ENCODE data around the gene ZBED4. TPM values are rescaled to one million over a fixed set of nuclear protein-coding genes. Genes with fewer than 3 reads are reported as not detected.

Gene ZBED4
- total RNA-seq, 2 donors from 2014 or later, result 18.3 to 30.7 TPM

DNA sequence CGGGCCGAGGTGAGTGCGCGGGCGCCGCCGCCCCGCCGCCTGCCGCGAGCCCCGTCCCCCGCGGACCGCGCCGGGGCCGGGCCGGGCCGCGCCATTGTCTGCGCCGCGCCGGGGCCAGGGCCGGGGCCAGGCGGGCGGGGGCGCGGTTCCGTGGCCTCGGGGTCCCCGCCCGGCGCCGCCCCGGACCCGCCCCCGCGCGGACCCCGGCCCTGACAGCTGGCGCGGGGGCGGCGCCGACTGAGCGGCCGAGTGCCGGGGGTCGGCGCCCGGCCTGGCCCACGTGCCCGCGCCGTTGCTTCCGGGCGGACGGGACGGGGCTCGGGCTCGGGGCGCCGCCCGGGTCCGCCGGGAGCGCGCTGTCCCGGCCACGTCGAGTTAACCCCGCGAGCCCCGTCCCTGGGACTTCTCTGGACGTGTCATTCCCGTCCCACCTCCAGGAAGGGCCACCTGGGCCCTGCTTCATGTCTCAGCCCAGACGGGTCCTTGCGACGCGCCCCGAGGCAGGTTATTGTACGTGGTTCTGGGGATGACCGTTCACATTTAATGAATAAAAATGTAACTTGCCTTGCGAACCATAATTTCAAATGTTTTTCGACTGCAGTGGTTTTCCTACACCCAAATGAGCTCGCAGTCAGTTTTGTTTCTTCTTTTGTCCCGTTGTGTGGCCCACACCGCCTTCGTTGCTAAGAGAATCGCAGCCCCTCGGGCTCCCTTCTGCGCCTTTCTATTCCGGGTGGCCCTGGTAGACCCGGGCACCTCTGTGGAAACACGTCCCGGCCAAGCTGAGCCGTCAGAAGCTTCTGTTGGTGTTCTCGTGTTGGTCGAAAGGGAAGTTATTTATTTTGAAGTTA, 562 bp downstream of the ZBED4 start:
- ATAC-seq (peak in 1 of 2 donors; percentile 15), DNase-seq (ENCODE audit: low spot score) (no peak)
- Mint-ChIP-seq H3K4me1 (ENCODE audit: low read depth in 2 of 2) (peaks cover 27 to 32% of the 10 kb centered on the region in 2 donors), H3K27me3 (peaks cover 13 to 17% of the 10 kb centered on the region in 2 donors), H3K4me3 (peak overlapping the region; percentile 96), H3K27ac (peak overlapping the region; percentile 77 to 94), H3K9me3 (no peaks in the 10 kb centered on the region), H3K36me3 (no peaks in the 10 kb centered on the region)

DNA sequence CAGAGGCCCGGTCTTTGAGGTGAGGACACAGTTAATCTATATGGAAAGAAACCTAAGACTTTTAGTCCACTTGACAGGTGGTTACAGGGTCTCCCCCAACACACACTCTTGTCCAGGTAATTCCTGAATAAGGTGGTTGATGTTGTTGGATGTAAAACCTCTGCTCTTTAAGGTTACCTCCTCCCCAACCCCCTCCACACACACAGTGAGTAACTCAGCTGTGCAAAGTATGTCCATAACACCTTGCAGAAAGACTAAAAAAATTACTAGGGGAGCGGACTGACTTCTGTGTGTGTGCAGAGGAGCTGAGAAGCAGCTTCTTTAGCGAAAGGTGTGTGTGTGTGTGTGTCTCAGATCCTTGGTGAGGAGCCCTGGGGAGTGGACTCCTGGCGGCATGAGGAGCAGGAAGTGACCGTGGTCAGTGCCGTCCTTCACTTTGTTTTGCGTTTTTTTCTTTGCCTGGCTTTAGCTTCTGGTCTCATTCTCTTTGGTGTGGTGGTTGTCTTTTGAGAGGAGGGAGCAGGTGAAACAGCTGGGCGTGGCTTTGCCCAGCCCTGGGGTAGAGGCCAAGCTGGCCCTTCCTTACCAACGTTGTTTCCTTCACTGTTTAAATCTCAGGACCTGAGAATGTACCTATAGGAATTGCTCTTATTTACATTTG, 1.7 kb downstream of the ZBED4 start:
- Mint-ChIP-seq H3K9me3 (no peaks in the 10 kb centered on the region), H3K36me3 (no peaks in the 10 kb centered on the region), H3K4me3 (peak overlapping the region; percentile 96), H3K4me1 (ENCODE audit: low read depth in 2 of 2) (peaks cover 27 to 32% of the 10 kb centered on the region in 2 donors), H3K27me3 (peaks cover 13 to 16% of the 10 kb centered on the region in 2 donors), H3K27ac (peak overlapping the region; percentile 77 to 94)
- no peak for ATAC-seq
- no peak for DNase-seq (ENCODE audit: low spot score)

DNA sequence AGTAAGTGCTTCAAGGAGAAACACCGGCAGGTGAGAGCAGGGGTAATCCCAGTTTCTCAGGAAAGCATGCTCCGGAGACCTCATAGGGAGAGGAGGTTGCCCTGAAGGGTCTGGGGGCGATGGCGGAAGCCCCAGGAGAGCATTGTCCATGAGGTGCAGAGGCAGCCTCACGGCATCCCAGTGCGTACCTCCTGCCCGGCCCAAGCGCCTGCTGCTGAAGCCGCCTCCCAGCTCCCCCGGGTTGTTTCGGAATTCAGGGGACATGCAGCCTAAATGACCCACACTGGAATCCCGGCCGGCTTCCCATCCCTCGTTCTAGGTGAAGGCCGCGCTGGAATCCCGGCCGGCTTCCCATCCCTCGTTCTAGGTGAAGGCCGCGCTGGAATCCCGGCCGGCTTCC, 2.7 kb downstream of the ZBED4 start:
- no peak for ATAC-seq

DNA sequence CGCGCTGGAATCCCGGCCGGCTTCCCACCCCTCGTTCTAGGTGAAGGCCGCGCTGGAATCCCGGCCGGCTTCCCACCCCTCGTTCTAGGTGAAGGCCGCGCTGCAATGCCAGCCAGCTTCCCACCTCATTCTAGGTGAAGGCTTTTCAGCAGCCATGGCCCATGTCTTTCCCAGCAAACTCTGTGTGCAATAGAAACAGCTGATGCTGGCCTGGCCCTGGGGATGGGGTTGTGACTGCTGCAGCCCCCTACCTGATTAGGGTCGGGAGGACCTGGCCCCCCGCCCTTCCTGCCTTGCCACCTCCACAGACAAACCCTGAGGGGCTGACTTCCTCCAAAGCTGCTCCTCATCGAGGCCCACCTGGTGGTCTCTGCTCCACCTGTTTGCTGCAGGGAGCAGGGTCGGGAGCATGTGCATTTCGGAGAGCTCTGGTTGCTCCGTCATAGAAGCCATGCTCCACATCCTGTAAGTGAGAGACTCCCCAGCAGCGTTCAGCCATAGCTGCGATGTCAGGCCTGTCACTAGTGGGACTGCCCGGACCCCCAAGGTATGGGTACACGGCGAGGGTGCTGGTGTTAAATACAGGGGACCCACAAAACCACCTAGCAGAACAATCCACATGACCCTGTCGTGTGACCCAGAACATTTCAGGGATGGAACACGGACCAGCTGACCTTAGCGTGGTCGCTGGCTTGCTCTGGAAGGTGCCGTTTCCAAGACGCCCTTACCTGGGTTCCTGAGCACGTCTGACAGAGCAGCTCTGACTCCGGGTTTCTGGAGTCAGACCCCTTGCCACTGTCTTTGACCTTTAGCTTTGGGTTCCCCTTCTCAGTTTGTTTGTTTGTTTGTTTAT, 3.3 kb downstream of the ZBED4 start:
- H3K27ac Mint-ChIP-seq, result no peak overlapping the region
- H3K27me3 Mint-ChIP-seq, result no peaks in the 10 kb centered on the region
- DNase-seq (ENCODE audit: low spot score), result no peak
- no peaks in the 10 kb centered on the region for H3K9me3 Mint-ChIP-seq
- no peak overlapping the region for H3K4me3 Mint-ChIP-seq
- H3K4me1 Mint-ChIP-seq (ENCODE audit: low read depth in 2 of 2), result peaks cover 25 to 32% of the 10 kb centered on the region in 2 donors
- ATAC-seq, result no peak
- no peaks in the 10 kb centered on the region for H3K36me3 Mint-ChIP-seq

More for the DNA sequence above, 2.7 kb downstream of the ZBED4 start:
- H3K4me1 Mint-ChIP-seq (ENCODE audit: low read depth in 2 of 2), result peaks cover 26 to 34% of the 10 kb centered on the region in 2 donors
- peak overlapping the region; percentile 96 for H3K4me3 Mint-ChIP-seq
- no peaks in the 10 kb centered on the region for H3K9me3 Mint-ChIP-seq
- no peak for DNase-seq (ENCODE audit: low spot score)
- H3K27ac Mint-ChIP-seq, result no peak overlapping the region
- no peaks in the 10 kb centered on the region for H3K36me3 Mint-ChIP-seq
- peaks cover 5 to 6% of the 10 kb centered on the region in 2 donors for H3K27me3 Mint-ChIP-seq

DNA sequence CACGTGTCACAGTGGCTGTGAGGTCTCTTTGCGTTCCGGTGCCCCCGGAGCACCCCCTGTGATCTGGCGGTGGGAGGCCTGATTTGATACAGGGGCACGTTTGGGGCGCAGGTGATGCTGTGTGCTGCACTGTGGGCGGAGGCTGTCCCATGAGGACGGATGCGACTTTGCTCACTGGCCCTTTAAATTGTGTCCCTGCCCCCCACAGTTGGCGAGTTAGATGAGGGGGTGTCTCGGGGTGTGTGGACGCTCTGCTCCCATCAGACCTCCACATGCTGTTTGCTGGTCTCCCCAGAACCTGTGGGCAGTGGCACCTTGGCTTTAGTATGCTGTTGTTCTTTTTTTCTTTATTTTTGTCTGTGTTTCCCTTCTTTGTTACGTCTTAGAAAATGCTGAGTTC, 5.2 kb downstream of the ZBED4 start:
- H3K27me3 Mint-ChIP-seq, result no peaks in the 10 kb centered on the region
- no peaks in the 10 kb centered on the region for H3K36me3 Mint-ChIP-seq

DNA sequence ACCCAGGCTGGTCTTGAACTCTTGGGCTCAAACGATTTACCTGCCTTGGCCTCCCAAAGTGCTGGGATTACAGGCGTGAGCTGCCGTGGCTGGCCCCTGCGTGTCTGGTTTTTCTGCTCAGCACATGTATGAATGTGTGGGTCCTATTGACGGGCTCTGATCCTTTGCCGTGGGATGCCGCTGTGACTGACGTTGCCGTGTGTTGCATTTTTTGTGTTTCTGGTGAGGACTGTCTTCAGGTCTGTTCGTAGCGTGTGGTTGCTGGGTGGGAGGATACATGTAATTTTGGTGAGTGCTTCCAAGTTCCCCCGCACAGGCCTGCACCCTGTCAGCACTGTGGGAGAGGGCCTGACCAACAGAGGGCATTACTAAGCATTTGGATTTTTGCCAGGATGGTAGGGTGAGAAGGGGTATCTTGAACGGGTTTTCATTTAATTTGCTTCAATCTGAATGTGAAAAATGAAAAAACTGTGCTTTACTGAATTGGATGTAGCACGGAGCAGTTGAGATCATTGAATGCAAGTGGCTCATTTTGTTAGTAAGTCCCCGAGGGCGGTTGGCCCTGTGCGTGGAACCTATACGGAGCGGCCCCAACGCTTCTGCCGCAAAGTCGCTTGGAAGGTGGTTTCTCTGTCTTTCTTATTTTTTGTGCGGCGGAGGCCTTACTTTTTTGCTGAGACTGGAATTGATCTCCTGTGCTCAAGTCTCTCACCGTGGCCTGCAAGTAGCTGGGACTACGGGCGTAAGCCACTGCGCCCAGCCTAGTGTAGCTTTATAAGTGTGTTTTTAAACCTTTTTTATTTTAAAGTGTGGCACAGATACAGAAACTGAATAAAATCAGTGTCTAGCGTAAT, 8.2 kb downstream of the ZBED4 start:
- H3K4me3 Mint-ChIP-seq, result no peak overlapping the region
- H3K27me3 Mint-ChIP-seq, result no peaks in the 10 kb centered on the region
- ATAC-seq (no peak), DNase-seq (ENCODE audit: low spot score) (no peak)
- H3K9me3 Mint-ChIP-seq, result no peaks in the 10 kb centered on the region
- peaks cover 13% of the 10 kb centered on the region for H3K36me3 Mint-ChIP-seq
- peaks cover 30 to 38% of the 10 kb centered on the region in 2 donors for H3K4me1 Mint-ChIP-seq (ENCODE audit: low read depth in 2 of 2)
- no peak overlapping the region for H3K27ac Mint-ChIP-seq

More for the DNA sequence above, 5.2 kb downstream of the ZBED4 start:
- Mint-ChIP-seq H3K4me1 (ENCODE audit: low read depth in 2 of 2) (peaks cover 31 to 36% of the 10 kb centered on the region in 2 donors), H3K4me3 (no peak overlapping the region), H3K27ac (no peak overlapping the region), H3K9me3 (no peaks in the 10 kb centered on the region)
- ATAC-seq (no peak), DNase-seq (ENCODE audit: low spot score) (no peak)

DNA sequence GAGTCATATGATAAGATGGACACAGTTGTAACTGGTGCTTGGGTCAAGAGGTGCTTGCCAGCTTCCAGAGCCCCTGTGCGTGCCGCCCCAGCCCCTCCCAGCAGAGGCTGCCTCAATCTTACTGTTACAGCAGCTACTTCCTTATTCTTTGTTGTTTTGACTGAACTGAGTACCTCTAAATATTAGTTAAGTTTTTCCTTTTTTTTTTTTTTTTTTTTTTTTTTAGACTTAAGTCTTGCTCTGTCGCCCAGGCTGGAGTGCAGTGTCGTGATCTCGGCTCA, 8.8 kb downstream of the ZBED4 start:
- H3K4me1 Mint-ChIP-seq (ENCODE audit: low read depth in 2 of 2), result peaks cover 35 to 44% of the 10 kb centered on the region in 2 donors

DNA sequence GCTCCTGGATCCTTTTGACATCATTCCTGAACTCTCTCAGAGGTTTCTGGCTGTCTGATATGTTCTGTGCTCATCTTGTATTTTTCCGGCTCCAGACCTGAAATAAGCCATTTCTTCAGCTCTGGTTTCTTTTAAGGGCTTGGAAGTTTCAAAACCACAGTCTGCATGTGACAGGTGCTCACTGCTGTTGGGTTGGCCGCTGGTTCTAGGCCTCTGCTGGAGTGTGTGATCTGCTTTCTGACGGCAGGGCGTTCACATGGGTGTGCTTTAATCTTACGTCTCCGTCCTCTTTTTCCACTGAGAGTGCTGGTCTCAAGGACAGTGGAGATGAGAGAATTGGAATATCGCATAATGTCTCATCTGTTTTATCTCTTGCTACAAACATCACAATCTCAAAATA, 10.3 kb downstream of the ZBED4 start:
- Mint-ChIP-seq H3K4me3 (no peak overlapping the region), H3K4me1 (ENCODE audit: low read depth in 2 of 2) (peaks cover 50% of the 10 kb centered on the region in 2 donors), H3K36me3 (peaks cover 21% of the 10 kb centered on the region), H3K27me3 (no peaks in the 10 kb centered on the region), H3K9me3 (no peaks in the 10 kb centered on the region), H3K27ac (no peak overlapping the region)
- DNase-seq (ENCODE audit: low spot score) (no peak), ATAC-seq (no peak)

More for the DNA sequence above, 8.8 kb downstream of the ZBED4 start:
- peaks cover 19% of the 10 kb centered on the region for H3K36me3 Mint-ChIP-seq
- no peak overlapping the region for H3K27ac Mint-ChIP-seq
- no peaks in the 10 kb centered on the region for H3K9me3 Mint-ChIP-seq
- no peak overlapping the region for H3K4me3 Mint-ChIP-seq
- no peak for ATAC-seq
- H3K27me3 Mint-ChIP-seq, result no peaks in the 10 kb centered on the region
- DNase-seq (ENCODE audit: low spot score), result no peak

DNA sequence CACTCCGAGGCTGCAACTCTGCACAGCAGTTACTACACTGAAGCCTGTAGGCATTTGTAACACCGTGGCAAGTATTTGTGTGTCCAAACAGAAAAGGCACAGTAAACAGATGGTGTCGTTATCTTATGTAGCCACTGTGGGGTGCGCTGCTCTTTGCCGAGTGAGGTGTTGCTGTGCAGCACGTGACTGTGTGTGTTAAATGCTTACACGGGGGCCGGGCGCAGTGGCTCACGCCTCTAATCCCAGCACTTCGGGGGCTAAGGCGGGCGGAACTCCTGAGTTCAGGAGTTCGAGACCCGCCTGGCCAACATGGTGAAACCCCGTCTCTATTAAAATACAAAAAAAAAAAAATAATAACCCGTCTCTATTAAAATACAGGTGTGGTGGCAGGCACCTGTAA, 11.5 kb downstream of the ZBED4 start:
- Mint-ChIP-seq H3K27me3 (no peaks in the 10 kb centered on the region), H3K4me3 (no peak overlapping the region), H3K4me1 (ENCODE audit: low read depth in 2 of 2) (peaks cover 60 to 62% of the 10 kb centered on the region in 2 donors), H3K27ac (no peak overlapping the region), H3K36me3 (peaks cover 32% of the 10 kb centered on the region), H3K9me3 (no peaks in the 10 kb centered on the region)
- DNase-seq (ENCODE audit: low spot score), result no peak
- ATAC-seq, result no peak

DNA sequence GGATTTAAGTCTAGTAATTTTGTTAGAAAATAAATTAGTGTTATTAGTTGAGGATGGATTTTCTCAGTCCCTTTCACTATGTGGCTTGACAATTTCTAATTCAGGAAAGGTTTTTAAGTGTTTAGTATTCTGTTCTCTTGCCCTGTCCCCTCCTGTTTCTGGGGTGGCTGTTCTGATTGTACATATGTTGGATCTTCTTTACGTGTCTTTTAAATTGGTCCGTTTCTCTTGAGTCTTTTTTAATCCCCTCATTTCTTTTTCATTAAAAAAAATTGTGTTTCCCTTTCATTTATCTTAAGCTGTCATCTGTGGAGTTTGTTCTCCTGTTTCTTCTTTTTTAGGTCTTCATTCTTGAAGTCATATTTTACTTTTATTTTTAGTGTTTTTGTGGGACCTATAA, 12.5 kb downstream of the ZBED4 start:
- Mint-ChIP-seq H3K9me3 (no peaks in the 10 kb centered on the region), H3K4me1 (ENCODE audit: low read depth in 2 of 2) (peaks cover 64 to 70% of the 10 kb centered on the region in 2 donors), H3K4me3 (no peak overlapping the region), H3K27ac (peak overlapping the region in 1 of 2 donors; percentile 38), H3K36me3 (peaks cover 38% of the 10 kb centered on the region), H3K27me3 (no peaks in the 10 kb centered on the region)
- DNase-seq (ENCODE audit: low spot score), result no peak
- ATAC-seq, result no peak

DNA sequence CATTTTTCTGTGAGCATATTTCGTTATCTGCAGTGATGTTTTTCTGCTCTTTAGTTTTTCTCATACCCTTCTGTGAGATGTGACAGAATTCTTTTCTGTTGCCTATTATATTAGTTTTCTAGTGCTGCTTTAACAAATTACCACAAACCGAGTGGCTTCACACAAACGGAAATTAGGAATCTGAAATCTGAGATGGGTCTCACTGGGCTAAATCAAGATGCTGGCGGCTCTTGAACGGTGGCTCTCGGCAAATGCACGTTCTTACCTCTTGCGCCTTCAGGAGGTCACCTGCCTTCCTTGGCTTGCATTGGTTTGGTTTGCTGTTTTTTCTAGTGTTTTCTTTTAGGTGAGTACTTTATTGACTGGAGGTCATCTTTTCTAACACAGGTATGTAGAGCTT, 13.0 kb downstream of the ZBED4 start:
- Mint-ChIP-seq H3K36me3 (peaks cover 38% of the 10 kb centered on the region), H3K27me3 (no peaks in the 10 kb centered on the region), H3K27ac (peak overlapping the region in 1 of 2 donors; percentile 38), H3K4me3 (peak overlapping the region; percentile 61), H3K9me3 (no peaks in the 10 kb centered on the region), H3K4me1 (ENCODE audit: low read depth in 2 of 2) (peaks cover 63 to 69% of the 10 kb centered on the region in 2 donors)
- ATAC-seq (no peak), DNase-seq (ENCODE audit: low spot score) (no peak)

DNA sequence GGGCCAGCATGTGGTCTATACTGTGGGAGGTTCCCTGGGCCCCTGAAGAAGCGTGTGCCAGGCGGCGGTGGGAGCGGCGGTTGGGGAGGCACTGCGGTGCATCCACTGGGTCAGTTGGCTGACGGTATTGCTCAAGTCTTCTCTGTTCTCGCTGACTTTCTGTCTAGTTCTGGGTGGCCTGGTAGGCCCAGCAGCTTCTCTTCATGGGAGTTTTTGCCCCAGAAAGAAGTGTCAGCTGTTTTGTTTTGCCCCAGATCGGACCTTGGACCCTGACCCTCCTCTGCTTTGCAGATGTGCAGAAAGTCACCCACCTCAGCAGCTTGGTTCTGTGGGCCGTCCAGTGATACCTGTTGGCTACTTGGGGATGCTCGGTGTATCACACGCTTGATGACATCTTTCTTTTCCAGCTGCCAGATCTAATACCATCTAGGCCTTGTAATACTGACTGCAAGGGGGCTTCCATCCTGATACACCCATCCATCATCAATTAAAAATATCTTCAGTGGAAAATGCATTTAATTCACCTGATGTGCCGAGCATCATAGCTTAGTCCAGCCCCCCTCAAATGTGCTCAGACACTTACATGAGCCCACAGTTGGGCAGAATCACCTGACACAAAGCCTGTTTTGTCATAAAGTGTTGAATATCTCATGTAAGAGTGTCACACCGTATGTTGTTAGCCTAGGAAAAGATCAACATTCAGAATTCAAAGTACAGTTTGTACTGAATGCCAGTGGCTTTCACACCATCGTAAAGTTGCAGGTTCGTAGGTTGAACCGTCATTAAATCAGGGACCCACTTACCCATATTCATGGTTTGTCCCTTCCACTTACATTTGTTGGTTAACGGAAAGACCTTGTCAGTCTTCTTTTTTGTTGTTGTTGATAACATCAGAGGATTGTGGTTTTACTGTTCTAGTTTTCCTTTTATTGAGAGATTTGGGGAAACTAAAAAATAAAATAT, 13.9 kb downstream of the ZBED4 start:
- H3K27me3 Mint-ChIP-seq, result no peaks in the 10 kb centered on the region
- peak overlapping the region; percentile 61 for H3K4me3 Mint-ChIP-seq
- no peaks in the 10 kb centered on the region for H3K9me3 Mint-ChIP-seq
- DNase-seq (ENCODE audit: low spot score) (no peak), ATAC-seq (peak in 1 of 2 donors; percentile 9)
- H3K27ac Mint-ChIP-seq, result peak overlapping the region in 1 of 2 donors; percentile 12
- peaks cover 38% of the 10 kb centered on the region for H3K36me3 Mint-ChIP-seq
- peaks cover 65 to 69% of the 10 kb centered on the region in 2 donors for H3K4me1 Mint-ChIP-seq (ENCODE audit: low read depth in 2 of 2)

All from natural killer cell treated with Interleukin-12 subunit alpha and Interleukin-12 subunit beta and Interleukin-15 and Interleukin-18, amount 100 ng/mL, for 72 hours (primary cell).